ENCODE measurements around the gene SIRT2. TPM values are rescaled to one million over a fixed set of nuclear protein-coding genes. Genes with fewer than 3 reads are reported as not detected.

The SIRT2 gene
- total RNA-seq, 1 donor from 2014 or later = 45.2 TPM

GRCh38 chr19:38851622-38852230 is 47.7 kb downstream of the SIRT2 start:
- Mint-ChIP-seq H3K9me3 (peaks cover 2% of the 10 kb centered on the region), H3K36me3 (peaks cover 2% of the 10 kb centered on the region), H3K27me3 (ENCODE audit: low read depth) (no peaks in the 10 kb centered on the region), H3K4me1 (peaks cover 41% of the 10 kb centered on the region), H3K4me3 (peak overlapping the region; percentile 88), H3K27ac (peak overlapping the region; percentile 99)
- peak; percentile 89 to 93 for DNase-seq (ENCODE audit: low spot score in 2 of 2, unreplicated experiment in 2 of 2)
- TF ChIP-seq CTCF (IDR thresholded peaks at IDR 0.05; ENCODE audit: unreplicated experiment) = no peak

- peak overlapping the region; percentile 88 for H3K4me3 Mint-ChIP-seq
- no peaks in the 10 kb centered on the region for H3K9me3 Mint-ChIP-seq
- peaks cover 1% of the 10 kb centered on the region for H3K36me3 Mint-ChIP-seq
- TF ChIP-seq CTCF (IDR thresholded peaks at IDR 0.05; ENCODE audit: unreplicated experiment) = no peak
- H3K4me1 Mint-ChIP-seq = peaks cover 41% of the 10 kb centered on the region
- H3K27me3 Mint-ChIP-seq (ENCODE audit: low read depth) = no peaks in the 10 kb centered on the region
- H3K27ac Mint-ChIP-seq = peak overlapping the region; percentile 99
- DNase-seq (ENCODE audit: low spot score in 2 of 2, unreplicated experiment in 2 of 2) = peak in 1 of 2 experiments; percentile 62
These were observed 48.3 kb downstream of the SIRT2 start for GRCh38 chr19:38850976-38851621.

- no peak for TF ChIP-seq CTCF (IDR thresholded peaks at IDR 0.05; ENCODE audit: unreplicated experiment)
- peak in 1 of 2 experiments; percentile 99 for DNase-seq (ENCODE audit: low spot score in 2 of 2, unreplicated experiment in 2 of 2)
- Mint-ChIP-seq H3K4me3 (peak overlapping the region; percentile 88), H3K4me1 (peaks cover 41% of the 10 kb centered on the region), H3K27ac (peak overlapping the region; percentile 99), H3K36me3 (peaks cover 7% of the 10 kb centered on the region), H3K9me3 (no peaks in the 10 kb centered on the region), H3K27me3 (ENCODE audit: low read depth) (no peaks in the 10 kb centered on the region)
These were observed 48.9 kb downstream of the SIRT2 start for GRCh38 chr19:38850436-38850975.

GRCh38 chr19:38849860-38850435 is 49.5 kb downstream of the SIRT2 start, which contains the start of gene HNRNPL:
Gene HNRNPL, minus strand, starts transcription at chr19:38849986. Its CDS starts 20 bp downstream, at chr19:38849966.
- Mint-ChIP-seq H3K36me3 (peaks cover 10% of the 10 kb centered on the region), H3K4me1 (peaks cover 41% of the 10 kb centered on the region), H3K4me3 (peak within 1 kb of the TSS; percentile 88), H3K27me3 (ENCODE audit: low read depth) (no peaks in the 10 kb centered on the region), H3K9me3 (no peaks in the 10 kb centered on the region), H3K27ac (peak within 1 kb of the TSS; percentile 99)
- TF ChIP-seq CTCF (IDR thresholded peaks at IDR 0.05; ENCODE audit: unreplicated experiment) = peak; percentile 81
- DNase-seq (ENCODE audit: low spot score in 2 of 2, unreplicated experiment in 2 of 2) = peak; percentile 99 to 100

GRCh38 chr19:38849147-38849859 is 50.1 kb downstream of the SIRT2 start:
- Mint-ChIP-seq H3K27ac (peak overlapping the region; percentile 99), H3K4me3 (peak overlapping the region; percentile 88), H3K9me3 (no peaks in the 10 kb centered on the region), H3K27me3 (ENCODE audit: low read depth) (no peaks in the 10 kb centered on the region), H3K4me1 (peaks cover 41% of the 10 kb centered on the region), H3K36me3 (peaks cover 13% of the 10 kb centered on the region)
- no peak for TF ChIP-seq CTCF (IDR thresholded peaks at IDR 0.05; ENCODE audit: unreplicated experiment)
- DNase-seq (ENCODE audit: low spot score in 2 of 2, unreplicated experiment in 2 of 2) = peak; percentile 99
